Activated T-helper 1 cell treated with anti-CD3 and anti-CD28 coated beads, Interleukin-12 subunit alpha, Interleukin-12 subunit beta, Interleukin-2, Interleukin-4 antibody, amounts not matched to agents 30 ng/mL and 10 ng/mL and 1 ng/mL, durations not matched to agents 14 hours and 24 hours and 36 hours (primary cell): ENCODE data around the gene SPEM1. TPM values are rescaled to one million over a fixed set of nuclear protein-coding genes. Genes with fewer than 3 reads are reported as not detected.
"Not testable (repeated sequence)": the region's sequence is repeated elsewhere in the genome, so short reads cannot be mapped to it uniquely, and the experiment has no call there.

Experiments
- DNase-seq: peaks from one replicate; pipeline ENCODE4 v3.0.0; 2021; ENCODE audit warnings: low spot score
- H3K27ac Mint-ChIP-seq: one replicate; pipeline ENCODE4 v1.8.0; 2021; ENCODE audit warnings: mild to moderate bottlenecking, mixed read lengths
- H3K27me3 Mint-ChIP-seq: one replicate; pipeline ENCODE4 v1.8.0; 2022; ENCODE audit warnings: mild to moderate bottlenecking, moderate library complexity, mixed read lengths; ENCODE audit not compliant: insufficient read depth
- H3K36me3 Mint-ChIP-seq: one replicate; pipeline ENCODE4 v1.8.0; 2021; ENCODE audit warnings: low read depth, mixed read lengths
- H3K4me1 Mint-ChIP-seq: one replicate; pipeline ENCODE4 v1.8.0; 2021; ENCODE audit warnings: low read depth, mixed read lengths
- H3K4me3 Mint-ChIP-seq: one replicate; pipeline ENCODE4 v1.8.0; 2021; ENCODE audit warnings: mild to moderate bottlenecking, moderate library complexity, mixed read lengths
- H3K9me3 Mint-ChIP-seq: one replicate; pipeline ENCODE4 v1.8.0; 2021; ENCODE audit warnings: mixed read lengths
- intact Hi-C: fragments of 100-400 bp; cut with micrococcal nuclease; formaldehyde crosslinking; loops from one replicate; pipeline ENCODE4 v1.15.1; 2024
- total RNA-seq: library from RNA; stranded (reverse); gene quantifications from 2 replicates; pipeline ENCODE4 v1.2.3, GENCODE V29; 2022

Gene SPEM1
- total RNA-seq, 1 donor from 2014 or later: not detected

DNA sequence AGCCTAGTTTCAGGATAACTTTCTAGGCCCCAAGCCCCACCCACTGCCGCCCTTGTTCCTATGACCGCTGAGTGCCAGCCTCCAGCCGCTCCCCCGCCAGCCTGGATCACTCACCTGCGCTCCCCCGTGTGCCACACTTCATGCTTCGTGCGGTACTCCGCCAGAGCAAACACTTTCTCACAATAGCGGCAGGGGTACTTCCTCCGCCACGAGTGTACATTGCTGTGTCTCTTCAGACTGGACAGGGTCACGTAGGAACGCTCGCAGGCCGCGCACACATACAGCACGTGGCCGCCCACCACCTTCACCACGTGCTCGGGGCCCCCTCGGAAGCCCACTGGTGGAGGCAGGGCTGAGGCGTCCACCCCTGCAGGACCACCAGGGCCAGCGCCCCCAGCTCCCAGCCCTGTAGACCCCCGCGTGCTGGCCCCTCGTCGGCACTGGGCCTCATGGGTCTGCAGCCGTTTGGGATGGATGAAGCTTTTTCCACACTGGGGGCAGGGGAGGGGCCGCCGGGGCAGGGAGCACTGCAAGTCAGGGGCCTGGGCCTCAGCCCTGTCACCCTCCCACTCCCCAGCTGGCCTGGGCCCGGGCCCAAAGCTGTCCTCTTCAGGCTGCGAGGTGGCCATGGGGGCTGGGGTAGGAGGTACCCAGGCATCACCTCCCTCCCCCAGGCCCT, 45.6 kb downstream of the SPEM1 start:
- DNase-seq: no peak
- Mint-ChIP-seq H3K4me3 (no peak overlapping the region), H3K27me3 (no peaks in the 10 kb centered on the region), H3K27ac (no peak overlapping the region), H3K4me1 (peaks cover 6% of the 10 kb centered on the region), H3K36me3 (peaks cover 8% of the 10 kb centered on the region), H3K9me3 (no peaks in the 10 kb centered on the region)
- intact Hi-C loops: no loop called here

DNA sequence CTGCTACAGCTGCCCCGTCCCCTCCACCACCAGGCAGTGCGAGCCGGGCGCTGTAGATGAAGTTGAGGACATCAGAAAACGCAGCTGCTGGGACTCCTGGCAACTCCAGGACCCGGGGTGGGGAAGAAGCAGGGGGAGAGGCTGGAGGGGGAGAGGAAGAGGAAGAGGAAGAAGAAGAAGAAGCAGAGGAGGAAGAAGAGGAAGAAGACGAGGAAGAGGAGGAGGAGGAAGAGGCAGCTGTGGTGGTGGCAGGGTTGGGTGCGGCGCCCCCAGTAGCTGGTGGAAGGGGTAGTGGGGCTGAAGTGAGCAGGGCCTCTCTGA, 46.2 kb downstream of the SPEM1 start:
- Mint-ChIP-seq H3K27me3 (no peaks in the 10 kb centered on the region), H3K4me3 (no peak overlapping the region), H3K4me1 (peaks cover 7% of the 10 kb centered on the region), H3K27ac (peak overlapping the region; percentile 52), H3K36me3 (peaks cover 4% of the 10 kb centered on the region), H3K9me3 (no peaks in the 10 kb centered on the region)
- intact Hi-C loops: no loop called here
- no peak for DNase-seq

DNA sequence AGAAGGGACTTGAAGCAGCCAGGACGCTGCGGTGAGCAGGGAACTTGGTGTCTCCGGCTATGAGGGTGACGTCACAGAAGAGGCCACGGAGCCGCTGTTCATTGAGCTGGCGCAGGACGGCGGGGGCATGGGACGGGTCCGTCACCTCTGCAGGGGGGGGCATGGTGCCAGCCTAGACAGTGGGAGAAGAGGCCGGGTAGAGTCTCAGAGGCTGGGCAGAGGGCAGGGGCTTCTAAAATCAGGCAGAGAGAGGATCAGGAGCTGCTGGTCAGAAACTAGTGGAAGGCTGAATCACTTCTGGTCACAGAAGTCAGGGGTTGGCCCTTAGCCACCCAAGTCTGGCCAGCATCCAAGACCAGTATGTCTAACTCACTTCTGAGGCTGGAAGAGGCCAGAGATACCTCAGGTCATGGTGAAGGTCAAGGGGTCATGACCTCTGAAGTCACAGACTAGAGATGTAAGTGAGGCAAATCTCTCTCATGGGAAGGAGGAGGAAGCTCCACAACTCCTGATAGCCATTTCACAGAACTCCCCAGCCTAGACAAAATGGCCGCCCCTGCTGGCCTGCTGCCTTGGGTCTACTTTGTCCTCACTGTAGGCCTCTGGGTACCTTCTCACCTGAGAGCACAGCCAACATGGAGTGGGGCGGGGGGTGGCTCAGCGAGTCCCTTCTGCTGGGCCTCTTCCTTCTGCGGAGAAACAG, 46.7 kb downstream of the SPEM1 start:
- Mint-ChIP-seq H3K4me1 (peaks cover 12% of the 10 kb centered on the region), H3K27me3 (no peaks in the 10 kb centered on the region), H3K36me3 (peaks cover 4% of the 10 kb centered on the region), H3K27ac (peak overlapping the region; percentile 52), H3K4me3 (no peak overlapping the region), H3K9me3 (no peaks in the 10 kb centered on the region)
- no peak for DNase-seq
- intact Hi-C loops: no loop called here

DNA sequence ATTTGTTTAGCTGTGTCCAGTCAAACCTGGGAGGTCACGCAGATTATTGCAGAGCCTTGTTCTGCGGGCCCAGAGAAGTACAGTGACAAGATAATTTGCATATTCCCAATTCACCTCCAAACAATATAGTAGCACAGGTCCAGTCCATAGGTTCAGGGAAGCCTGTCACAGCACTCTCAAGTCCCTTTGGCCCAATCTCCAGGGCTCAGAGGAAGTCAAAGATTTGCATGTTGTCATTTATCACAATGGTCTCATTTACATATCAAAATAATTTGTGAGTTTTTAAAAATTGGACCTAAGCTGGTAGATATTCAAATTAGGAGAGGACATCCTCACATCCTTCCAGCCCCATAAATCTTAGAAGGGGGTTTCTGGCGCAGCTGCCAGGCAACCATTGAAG, 47.4 kb downstream of the SPEM1 start:
- DNase-seq: no peak
- Mint-ChIP-seq H3K4me1 (peaks cover 17% of the 10 kb centered on the region), H3K4me3 (no peak overlapping the region), H3K27ac (no peak overlapping the region), H3K36me3 (peaks cover 4% of the 10 kb centered on the region), H3K27me3 (no peaks in the 10 kb centered on the region), H3K9me3 (no peaks in the 10 kb centered on the region)
- intact Hi-C loops: no loop called here

DNA sequence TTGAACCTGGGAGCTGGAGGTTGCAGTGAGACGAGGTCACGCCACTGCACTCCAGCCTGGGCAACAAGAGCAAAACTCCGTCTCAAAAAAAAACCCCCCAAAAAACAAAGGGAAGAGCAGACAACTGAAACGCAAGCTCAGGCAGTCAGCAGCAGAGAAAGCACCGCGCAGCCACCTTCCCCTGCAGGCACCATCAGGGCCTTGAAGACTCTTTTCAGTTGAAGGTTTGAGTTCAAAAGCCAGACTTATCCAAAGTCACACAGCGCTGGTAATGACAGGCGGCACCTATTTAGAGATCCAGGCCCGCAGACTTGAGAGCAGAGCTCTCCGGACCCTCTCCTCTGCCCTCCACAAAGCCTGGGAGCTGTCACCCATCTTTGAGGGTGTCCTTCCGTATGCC, 48.2 kb downstream of the SPEM1 start:
- intact Hi-C loops: no loop called here
- Mint-ChIP-seq H3K27me3 (no peaks in the 10 kb centered on the region), H3K4me1 (peaks cover 17% of the 10 kb centered on the region), H3K27ac (no peak overlapping the region), H3K4me3 (no peak overlapping the region), H3K36me3 (peaks cover 2% of the 10 kb centered on the region), H3K9me3 (no peaks in the 10 kb centered on the region)
- DNase-seq: no peak

DNA sequence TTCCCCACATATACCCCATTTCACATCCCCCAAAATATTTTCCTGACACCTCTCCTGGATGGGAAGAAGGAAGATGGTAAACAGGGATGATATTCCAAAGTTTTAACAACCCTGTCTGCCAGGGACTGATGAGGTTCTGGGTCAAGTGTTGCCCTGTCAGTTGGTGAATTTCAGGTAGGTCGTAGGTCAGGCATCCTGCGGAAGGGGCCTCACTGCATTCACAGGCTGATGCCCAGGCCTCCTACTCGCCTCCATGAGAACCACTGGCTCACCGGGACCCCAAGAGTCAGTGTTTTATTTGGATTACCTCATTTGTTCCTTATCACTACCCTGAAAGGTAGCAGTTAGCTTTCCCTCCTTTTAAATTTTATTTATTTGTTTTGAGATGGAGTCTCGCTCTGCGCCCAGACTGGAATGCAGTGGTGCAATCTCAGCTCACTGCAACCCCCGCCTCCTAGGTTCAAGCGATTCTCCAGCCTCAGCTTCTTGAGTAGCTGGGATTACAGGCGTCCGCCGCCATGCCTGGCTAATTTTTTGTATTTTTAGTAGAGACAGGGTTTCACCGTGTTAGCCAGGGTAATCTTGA, 48.8 kb downstream of the SPEM1 start:
- no peak overlapping the region for H3K27ac Mint-ChIP-seq

DNA sequence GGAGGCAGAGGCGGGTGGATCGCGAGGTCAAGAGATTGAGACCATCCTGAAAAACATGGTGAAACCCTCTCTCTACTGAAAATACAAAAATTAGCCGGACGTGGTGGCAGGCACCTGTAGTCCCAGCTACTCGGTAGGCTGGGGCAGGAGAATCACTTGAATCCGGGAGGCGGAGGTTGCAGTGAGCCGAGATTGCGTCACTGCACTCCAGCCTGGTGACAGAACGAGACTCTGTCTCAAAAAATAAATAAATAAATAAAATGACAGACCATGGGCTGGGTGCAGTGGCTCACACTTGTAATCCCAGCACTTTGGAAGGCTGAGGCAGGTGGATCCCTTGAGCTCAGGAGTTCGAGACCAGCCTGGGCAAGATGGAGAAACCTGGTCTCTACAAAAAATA, 49.7 kb downstream of the SPEM1 start:
- H3K36me3 Mint-ChIP-seq, intact Hi-C loops, H3K27me3 Mint-ChIP-seq, DNase-seq, H3K9me3 Mint-ChIP-seq, H3K4me3 Mint-ChIP-seq, H3K27ac Mint-ChIP-seq: not testable (repeated sequence)
- H3K4me1 Mint-ChIP-seq: peaks cover 17% of the 10 kb centered on the region

More for the DNA sequence above, 48.8 kb downstream of the SPEM1 start:
- Mint-ChIP-seq H3K27me3 (no peaks in the 10 kb centered on the region), H3K4me1 (peaks cover 17% of the 10 kb centered on the region), H3K36me3 (peaks cover 2% of the 10 kb centered on the region), H3K4me3 (no peak overlapping the region), H3K9me3 (no peaks in the 10 kb centered on the region)
- intact Hi-C loops: no loop called here
- no peak for DNase-seq

DNA sequence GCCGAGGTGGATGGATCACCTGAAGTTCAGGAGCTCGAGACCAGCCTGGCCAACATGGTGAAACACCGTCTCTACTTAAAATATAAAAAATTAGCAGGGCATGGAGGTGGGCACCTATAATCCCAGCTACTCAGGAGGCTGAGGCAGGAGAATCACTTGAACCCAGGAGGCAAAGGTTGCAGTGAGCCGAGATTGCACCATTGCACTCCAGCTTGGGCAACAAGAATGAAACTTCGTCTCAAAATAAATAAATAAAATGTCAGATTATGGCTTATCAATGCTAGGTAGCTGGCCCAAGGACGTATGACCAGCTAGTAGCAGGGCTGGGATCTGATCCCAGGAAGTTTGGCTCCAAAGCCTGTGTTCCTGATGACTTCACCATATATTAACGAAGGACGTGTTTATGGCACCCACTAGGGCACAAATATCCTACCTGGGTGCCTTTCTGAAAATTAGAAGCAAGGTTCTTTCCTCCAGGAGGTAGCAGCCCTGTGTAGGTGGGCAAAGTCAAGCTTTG, 50.4 kb downstream of the SPEM1 start:
- H3K9me3 Mint-ChIP-seq, H3K27ac Mint-ChIP-seq, H3K27me3 Mint-ChIP-seq, H3K36me3 Mint-ChIP-seq, intact Hi-C loops, DNase-seq, H3K4me3 Mint-ChIP-seq: not testable (repeated sequence)
- H3K4me1 Mint-ChIP-seq: peaks cover 17% of the 10 kb centered on the region

Other genes starting within 250 kb of the SPEM1 start
- 1.1 and 1.6 TPM in 2 replicates for gene ASGR1, start 241.0 kb upstream of the SPEM1 start, total RNA-seq
- gene DLG4, start 200.5 kb upstream of the SPEM1 start, total RNA-seq: 15.3 and 15.5 TPM in 2 replicates
- 287 and 294 TPM in 2 replicates for gene ACADVL, start 200.4 kb upstream of the SPEM1 start, total RNA-seq
- gene DVL2, start 185.8 kb upstream of the SPEM1 start, total RNA-seq: 70.0 and 73.5 TPM in 2 replicates
- 52.5 and 55.4 TPM in 2 replicates for gene PHF23, start 180.9 kb upstream of the SPEM1 start, total RNA-seq
- 146 and 148 TPM in 2 replicates for gene GABARAP, start 177.9 kb upstream of the SPEM1 start, total RNA-seq
- 191 and 193 TPM in 2 replicates for gene CTDNEP1, start 168.6 kb upstream of the SPEM1 start, total RNA-seq
- 73.6 and 75.5 TPM in 2 replicates for gene ELP5, start 168.1 kb upstream of the SPEM1 start, total RNA-seq
- 0.15 and 0.60 TPM in 2 replicates for gene CLDN7, start 157.8 kb upstream of the SPEM1 start, total RNA-seq
- gene SLC2A4, start 138.6 kb upstream of the SPEM1 start, total RNA-seq: 0.17 and 0.31 TPM in 2 replicates
- 0.36 TPM in 1 of 2 replicates, not detected in the other for gene YBX2, start 125.7 kb upstream of the SPEM1 start, total RNA-seq
- 1,241 and 1,262 TPM in 2 replicates for gene EIF5A, start 112.7 kb upstream of the SPEM1 start, total RNA-seq
- gene GPS2, start 105.0 kb upstream of the SPEM1 start, total RNA-seq: 52.3 and 59.0 TPM in 2 replicates
- 57.1 and 60.9 TPM in 2 replicates for gene NEURL4, start 91.0 kb upstream of the SPEM1 start, total RNA-seq
- 260 and 266 TPM in 2 replicates for gene ACAP1, start 83.8 kb upstream of the SPEM1 start, total RNA-seq
- gene KCTD11, start 68.2 kb upstream of the SPEM1 start, total RNA-seq: 5.3 TPM in 2 replicates
- gene TMEM95, start 65.2 kb upstream of the SPEM1 start, total RNA-seq: 0.17 TPM in 1 of 2 replicates, not detected in the other
- gene TNK1, start 39.2 kb upstream of the SPEM1 start, total RNA-seq: 3.8 and 4.9 TPM in 2 replicates
- gene PLSCR3, start 25.8 kb upstream of the SPEM1 start, total RNA-seq: 77.1 and 78.2 TPM in 2 replicates
- gene TMEM256, start 16.2 kb upstream of the SPEM1 start, total RNA-seq: 53.5 and 54.7 TPM in 2 replicates
- 2.3 and 2.7 TPM in 2 replicates for gene NLGN2, start 12.5 kb upstream of the SPEM1 start, total RNA-seq
- gene SPEM2, start 5.3 kb downstream of the SPEM1 start, total RNA-seq: not detected in 2 replicates
- not detected in 2 replicates for gene SPEM3, start 8.5 kb downstream of the SPEM1 start, total RNA-seq
- 12.3 and 14.0 TPM in 2 replicates for gene TMEM102, start 15.1 kb downstream of the SPEM1 start, total RNA-seq
- 5.3 and 6.4 TPM in 2 replicates for gene FGF11, start 19.2 kb downstream of the SPEM1 start, total RNA-seq
- 6.6 and 7.0 TPM in 2 replicates for gene CHRNB1, start 24.7 kb downstream of the SPEM1 start, total RNA-seq
- gene ZBTB4, start 59.3 kb downstream of the SPEM1 start, total RNA-seq: 15.1 and 16.0 TPM in 2 replicates
- not detected in 2 replicates for gene SLC35G6, start 61.1 kb downstream of the SPEM1 start, total RNA-seq
- gene POLR2A, start 64.0 kb downstream of the SPEM1 start, total RNA-seq: 221 and 223 TPM in 2 replicates
- 18.6 and 26.5 TPM in 2 replicates for gene TNFSF12, start 128.7 kb downstream of the SPEM1 start, total RNA-seq
- 2.2 and 3.3 TPM in 2 replicates for gene TNFSF13, start 138.4 kb downstream of the SPEM1 start, total RNA-seq
- 102 and 104 TPM in 2 replicates for gene SENP3, start 141.6 kb downstream of the SPEM1 start, total RNA-seq
- 2.4 and 3.3 TPM in 2 replicates for gene CD68, start 159.3 kb downstream of the SPEM1 start, total RNA-seq
- gene MPDU1, start 163.5 kb downstream of the SPEM1 start, total RNA-seq: 108 and 111 TPM in 2 replicates
- 0.20 and 0.78 TPM in 2 replicates for gene SOX15, start 169.8 kb downstream of the SPEM1 start, total RNA-seq
- 59.5 and 63.6 TPM in 2 replicates for gene FXR2, start 194.6 kb downstream of the SPEM1 start, total RNA-seq
- gene SAT2, start 207.5 kb downstream of the SPEM1 start, total RNA-seq: 23.8 and 24.0 TPM in 2 replicates
- gene SHBG, start 209.8 kb downstream of the SPEM1 start, total RNA-seq: 0.20 TPM in 1 of 2 replicates, not detected in the other
- 0.54 TPM in 2 replicates for gene ATP1B2, start 230.6 kb downstream of the SPEM1 start, total RNA-seq